Measurements from ENCODE around the gene ADA.

DNA sequence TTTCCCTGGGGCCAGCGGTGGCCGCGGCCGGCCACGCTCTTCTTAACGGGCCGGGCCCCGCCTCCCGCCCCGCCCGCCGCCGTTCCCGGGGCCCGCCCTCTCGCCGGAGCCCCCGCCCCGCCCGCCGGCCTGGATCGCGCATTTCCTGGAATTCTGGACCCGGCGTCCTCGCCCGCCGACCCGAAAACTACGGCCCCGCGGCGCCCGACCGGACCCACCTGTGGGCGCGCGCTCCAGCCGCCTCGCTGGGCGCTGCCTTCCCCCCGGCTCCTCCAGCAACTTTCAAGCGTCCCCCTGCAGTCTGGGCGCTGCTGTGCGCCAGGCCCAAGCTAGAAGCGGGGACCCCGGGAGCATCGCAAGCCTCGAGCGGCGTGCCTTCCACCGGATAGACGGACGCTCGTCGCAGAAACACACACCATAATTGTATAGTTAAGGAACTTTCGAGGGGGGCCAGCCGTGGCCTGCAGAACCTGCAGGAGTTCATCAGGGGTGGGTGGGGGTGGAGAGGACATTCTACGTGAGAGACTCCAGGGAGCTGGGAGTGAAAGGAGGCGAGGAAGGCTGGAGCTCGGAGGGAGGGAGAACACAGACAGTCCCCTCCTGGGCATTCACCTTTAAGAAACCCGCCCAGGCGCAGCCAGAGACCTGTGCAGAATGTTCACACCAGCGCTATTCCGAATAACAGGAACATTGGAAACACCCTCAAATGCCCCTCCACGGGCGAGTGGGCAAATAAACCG, at the start of gene ADA:
- TF ChIP-seq, protein P1, sequence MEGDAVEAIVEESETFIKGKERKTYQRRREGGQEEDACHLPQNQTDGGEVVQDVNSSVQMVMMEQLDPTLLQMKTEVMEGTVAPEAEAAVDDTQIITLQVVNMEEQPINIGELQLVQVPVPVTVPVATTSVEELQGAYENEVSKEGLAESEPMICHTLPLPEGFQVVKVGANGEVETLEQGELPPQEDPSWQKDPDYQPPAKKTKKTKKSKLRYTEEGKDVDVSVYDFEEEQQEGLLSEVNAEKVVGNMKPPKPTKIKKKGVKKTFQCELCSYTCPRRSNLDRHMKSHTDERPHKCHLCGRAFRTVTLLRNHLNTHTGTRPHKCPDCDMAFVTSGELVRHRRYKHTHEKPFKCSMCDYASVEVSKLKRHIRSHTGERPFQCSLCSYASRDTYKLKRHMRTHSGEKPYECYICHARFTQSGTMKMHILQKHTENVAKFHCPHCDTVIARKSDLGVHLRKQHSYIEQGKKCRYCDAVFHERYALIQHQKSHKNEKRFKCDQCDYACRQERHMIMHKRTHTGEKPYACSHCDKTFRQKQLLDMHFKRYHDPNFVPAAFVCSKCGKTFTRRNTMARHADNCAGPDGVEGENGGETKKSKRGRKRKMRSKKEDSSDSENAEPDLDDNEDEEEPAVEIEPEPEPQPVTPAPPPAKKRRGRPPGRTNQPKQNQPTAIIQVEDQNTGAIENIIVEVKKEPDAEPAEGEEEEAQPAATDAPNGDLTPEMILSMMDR (conservative IDR thresholded peaks at IDR 0.05 in 1 of 2, IDR thresholded peaks at IDR 0.05 in 1 of 2; ENCODE audit: extremely low read depth in 1 of 2, insufficient read depth in 1 of 2, low read depth in 1 of 2, low read length in 2 of 2), result no peak
- TF ChIP-seq EZH2 (IDR thresholded peaks at IDR 0.05; ENCODE audit: borderline replicate concordance, low read length), result no peak
